GM19372 (cell line): ENCODE data around the gene TULP1.

Experiments used
- ATAC-seq: cut with Tn5 transposase; IDR thresholded peaks from one replicate; pipeline ENCODE4 v1.9.1; 2021; ENCODE audit warnings: mild to moderate bottlenecking, low read depth, moderate library complexity; ENCODE audit not compliant: unreplicated experiment

Gene TULP1

DNA sequence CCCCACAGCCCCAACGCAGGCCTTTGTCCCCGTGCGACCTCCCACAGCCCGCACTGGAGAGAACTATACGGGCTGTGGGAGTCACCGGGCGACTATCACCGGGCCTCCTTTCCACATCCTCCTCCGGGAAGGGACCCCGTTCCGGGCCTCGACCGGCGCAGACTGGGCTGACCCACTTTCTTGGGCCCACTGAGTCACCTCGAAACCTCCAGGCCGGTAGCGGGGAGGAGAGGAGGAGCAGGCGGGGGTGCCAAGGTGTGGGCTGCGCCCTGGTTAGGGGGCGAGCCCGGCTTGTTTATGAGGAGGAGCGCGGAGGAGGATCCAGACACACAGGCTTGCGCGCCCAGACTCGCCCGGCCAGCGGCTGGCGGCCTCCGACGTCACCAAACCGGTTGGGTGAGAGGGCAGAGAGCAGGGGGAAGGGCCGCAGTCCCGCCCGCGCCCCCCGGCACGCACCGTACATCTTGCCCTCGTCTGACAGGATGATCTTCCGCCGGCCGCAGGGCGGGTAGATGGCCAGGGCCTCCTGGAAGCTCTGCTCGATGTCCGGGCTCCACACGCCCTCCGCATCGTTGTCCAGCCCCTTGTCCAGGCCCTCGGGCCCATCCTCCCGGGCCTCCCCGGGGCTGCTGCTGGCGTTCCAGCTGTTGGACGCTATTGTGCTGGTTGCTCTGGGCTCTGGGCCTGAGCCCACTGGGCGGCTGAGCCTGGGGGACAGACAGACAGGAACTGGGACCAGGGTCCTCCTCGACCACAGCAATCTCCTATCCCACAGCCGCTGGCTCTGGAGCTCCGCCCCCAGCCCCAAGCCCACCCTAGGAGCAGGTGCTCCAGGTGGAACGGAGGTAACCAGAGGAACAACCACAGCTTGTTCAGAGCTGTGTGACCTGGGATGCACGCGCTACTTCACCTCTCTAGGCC, 26.4 kb downstream of the TULP1 start:
- no peak for ATAC-seq

DNA sequence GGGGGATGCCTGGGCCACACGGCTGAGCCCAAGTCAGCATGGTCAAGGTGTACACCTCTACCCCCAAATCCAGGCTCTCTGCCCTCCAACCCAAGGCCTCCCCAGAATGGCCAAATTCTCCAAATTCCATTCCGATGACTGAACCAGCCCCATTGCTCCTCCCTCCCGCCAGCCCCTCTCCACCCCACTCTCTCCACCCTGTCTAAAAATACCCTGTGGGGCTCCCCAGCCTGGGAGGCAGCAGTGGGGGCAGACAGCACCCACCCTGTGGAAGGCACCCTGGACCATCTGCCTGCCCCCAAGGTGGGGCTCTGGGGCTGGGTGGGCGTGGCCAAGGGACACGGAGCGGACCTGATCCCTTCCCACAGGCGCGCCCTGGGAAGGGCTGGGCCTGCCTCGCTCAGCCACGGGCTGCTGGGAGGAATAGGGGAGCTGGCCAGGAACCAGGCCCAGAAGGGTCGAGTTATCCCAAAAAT, 27.3 kb downstream of the TULP1 start:
- ATAC-seq = no peak

DNA sequence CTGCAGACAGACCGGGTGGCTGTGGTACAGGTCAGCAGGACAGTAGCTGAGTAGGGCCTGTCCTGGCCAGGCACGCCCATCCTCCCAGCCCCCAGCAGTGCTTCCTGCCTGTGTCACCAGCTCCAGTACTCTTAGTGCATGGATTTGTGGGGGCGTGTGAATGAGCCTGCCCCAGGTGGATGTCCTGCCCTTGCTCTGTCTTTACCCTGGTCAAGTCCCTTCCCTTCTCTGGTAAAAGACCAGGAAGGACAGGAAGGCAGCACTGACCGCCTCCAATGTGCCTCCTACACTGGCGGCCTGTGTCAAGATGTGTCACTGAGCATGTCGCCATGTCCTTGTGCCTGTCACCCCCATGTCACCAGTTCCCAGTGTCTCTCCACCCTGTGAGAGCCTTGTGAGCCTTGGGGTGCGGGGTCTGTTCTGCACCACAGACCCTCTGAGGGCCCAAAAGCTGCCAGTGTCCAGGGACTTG, 27.7 kb downstream of the TULP1 start:
- no peak for ATAC-seq

DNA sequence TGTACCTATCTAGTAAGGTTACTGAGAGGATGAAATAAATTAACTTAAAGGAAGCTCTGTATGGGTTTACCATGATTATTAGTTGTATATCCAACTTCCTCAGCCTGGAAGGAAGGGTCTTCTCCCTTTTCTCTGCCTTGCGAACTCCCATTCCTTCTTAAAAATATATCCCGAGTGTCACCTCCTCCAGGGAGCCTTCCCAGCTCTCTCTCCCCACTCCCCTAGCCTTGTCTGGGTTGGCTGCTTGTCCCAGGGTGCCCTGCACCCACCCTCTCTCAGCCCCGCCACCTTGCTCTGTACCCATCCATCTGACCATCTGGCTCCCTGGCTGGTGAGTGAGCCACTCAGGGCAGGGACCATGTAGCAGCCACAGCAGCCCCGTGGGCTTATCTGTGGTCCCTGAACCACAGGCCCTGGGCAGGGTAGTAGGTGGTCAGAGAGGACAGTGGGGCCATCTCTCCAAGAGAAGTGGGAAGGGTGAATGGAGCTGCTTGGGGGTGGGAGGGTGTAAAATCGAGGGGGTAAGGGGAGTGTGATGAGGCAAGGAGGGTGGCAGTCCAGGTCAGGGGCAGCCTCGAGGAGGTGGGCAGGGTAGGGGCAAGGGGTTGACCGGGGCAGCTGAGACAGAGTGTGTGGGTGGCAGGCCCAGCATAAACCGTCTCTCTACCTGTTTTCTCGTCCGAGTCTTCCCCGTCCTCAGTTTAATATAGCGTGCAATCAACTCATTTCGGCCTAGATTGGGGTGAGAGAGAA, 28.6 kb downstream of the TULP1 start:
- ATAC-seq = no peak

DNA sequence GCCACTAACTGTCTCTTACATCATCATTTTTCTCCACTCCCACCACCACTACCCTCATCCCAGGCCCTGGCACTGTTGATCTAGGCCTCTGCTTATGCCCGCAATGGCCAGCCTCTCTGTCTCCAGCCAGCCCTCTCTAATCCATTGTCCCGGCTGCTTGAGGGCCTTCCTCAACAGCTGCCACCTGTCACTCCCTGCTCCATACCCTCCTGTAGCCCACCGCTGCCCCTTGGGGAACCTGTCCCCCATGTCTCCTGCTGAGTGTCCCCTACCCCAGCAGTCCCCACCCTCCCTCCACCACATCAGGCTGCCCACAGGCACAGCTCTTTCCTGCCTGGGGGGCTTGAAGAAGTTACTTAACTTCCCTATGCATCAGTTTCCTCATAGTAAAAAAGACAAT, 29.2 kb downstream of the TULP1 start:
- ATAC-seq = no peak

DNA sequence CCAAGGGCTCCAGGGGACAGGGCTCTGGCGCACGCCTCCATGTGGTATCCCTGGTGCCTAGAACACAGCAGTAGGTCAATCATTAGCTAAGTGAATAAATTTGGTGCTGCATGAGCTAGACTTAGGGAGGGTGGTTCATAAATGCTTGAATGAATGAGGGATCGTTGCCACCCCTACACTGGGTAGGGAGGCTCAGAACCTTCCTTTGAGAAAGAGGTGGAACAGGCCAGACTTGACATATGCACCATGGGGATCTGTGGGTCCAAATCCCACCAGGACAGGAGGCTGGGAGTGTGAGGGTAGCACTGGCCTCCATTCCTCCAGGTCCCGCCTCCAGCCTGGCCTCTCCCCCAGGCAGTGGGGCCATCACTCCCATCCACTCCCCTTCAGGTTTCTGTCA, 29.6 kb downstream of the TULP1 start:
- ATAC-seq = no peak

DNA sequence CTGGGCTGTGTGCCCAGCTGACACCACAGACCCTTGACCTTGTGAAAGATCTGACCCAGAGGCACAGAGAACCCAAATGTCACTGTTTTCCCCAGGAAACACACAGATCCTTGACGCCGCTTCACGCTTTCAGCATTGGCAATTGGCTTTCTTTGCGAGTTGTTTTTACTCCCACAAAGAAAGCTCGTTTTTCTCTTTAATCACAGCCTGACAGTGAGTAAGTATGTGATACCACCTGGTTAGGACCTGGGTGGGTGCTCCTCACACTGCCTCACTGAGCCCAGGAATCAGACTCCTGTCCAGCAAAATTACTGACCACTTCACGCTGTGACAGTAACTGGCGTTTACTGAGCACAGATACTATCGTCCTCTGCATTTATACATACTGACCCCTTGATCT, 31.5 kb downstream of the TULP1 start:
- no peak for ATAC-seq

DNA sequence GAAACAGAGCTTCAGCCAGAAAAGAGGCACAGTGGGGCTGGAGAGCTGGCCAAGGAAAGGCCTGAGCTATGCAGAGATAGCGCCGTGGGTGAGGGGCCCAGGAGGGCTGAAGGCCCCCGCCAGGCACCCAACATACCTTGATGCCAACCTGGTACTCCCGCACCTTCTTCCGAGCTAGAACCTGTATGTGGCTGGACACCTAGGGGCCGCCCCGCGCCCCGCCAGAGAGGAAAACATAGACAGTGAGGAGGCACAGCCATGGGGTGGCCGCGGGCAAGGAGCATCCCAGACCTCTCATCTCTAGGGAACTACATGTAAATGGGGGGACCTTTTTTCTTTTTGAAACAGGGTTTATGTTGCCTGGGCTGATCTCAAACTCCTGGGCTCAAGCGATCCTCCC, 32.5 kb downstream of the TULP1 start:
- ATAC-seq = no peak

DNA sequence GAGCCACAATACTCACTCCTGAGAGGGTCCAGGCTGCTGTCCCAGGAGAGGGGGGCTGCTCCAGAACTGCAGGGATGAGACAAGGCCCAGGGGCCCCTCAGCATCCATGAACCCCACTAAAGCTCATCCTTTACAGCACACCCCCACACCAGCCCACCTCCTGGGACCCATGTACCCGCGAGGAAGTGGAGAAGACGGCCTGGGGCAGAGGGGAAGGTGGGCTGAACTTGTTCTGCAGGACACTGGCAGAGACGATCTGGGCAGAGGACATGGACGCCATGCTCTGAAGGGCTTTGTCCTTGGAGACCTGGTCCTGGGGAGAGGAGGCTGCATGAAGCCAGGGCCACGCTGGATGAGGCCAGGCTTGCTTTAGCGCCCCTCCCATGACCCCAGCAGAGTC, 34.4 kb downstream of the TULP1 start:
- ATAC-seq = no peak

DNA sequence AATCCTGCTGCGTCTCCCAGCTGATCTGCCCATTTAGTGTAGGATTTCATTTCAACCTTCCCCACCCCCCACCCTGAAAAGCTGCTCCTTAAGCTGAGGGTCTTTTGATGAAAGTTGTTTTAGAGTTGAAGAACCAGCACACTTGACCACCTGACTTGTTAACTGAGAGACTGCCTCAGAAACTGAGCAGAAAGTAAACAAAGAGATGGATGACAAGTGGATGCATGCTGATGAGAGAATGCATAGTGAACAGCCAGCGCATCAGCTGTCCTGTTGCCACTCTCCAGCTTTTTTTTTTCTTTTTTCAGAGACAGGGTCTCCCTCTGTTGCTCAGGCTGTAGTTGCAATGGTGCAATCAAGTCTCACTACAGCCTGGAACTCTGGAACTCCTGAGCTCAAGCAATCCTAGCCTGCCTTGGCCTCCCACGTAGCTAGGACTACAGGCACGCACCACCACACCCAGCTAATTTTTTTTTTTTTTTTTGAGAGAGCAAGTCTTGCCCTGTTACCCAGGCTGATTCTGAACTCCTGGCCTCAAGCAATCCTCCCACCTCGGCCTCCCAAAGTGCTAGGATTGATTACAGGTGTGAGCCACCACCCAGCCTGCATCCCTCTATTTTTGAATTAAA, 35.0 kb downstream of the TULP1 start:
- no peak for ATAC-seq

DNA sequence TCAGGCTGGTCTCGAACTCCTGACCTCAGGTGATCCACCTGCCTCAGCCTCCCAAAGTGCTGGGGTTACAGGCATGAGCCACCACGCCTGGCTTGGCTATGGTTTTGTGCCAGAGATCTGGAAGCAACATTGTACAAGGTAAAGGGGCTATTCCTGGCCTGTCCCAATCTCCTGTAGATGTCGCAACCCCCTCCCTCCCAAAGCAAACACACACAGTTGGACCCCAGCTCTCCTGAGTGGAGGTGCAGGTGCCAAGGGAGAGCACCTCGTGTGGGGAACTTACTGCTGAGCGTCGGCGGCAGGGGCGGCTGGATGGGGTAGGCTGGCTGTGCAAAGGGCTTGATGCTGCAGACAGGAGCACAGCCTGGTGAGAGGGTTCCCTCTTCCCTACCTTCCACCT, 35.7 kb downstream of the TULP1 start:
- no peak for ATAC-seq

DNA sequence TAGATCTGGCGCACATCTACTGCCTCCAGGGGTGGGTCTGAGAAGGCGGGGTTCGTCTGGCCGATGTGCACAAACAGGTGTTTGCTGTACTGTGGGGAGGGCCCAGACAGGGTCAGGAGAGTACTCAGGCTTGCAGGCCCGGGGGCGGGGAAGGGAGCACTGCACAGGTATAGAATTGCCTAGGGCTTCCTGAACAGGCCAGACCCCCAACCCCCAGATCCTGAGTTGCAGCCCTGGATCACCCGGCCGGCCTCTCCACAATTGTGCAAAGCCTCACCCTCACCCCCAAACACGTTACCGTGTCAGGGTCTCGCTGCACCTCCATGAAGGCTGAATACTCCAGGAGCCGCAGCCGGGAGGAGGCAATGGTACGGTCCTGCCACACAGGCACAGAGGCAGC, 36.7 kb downstream of the TULP1 start:
- no peak for ATAC-seq

DNA sequence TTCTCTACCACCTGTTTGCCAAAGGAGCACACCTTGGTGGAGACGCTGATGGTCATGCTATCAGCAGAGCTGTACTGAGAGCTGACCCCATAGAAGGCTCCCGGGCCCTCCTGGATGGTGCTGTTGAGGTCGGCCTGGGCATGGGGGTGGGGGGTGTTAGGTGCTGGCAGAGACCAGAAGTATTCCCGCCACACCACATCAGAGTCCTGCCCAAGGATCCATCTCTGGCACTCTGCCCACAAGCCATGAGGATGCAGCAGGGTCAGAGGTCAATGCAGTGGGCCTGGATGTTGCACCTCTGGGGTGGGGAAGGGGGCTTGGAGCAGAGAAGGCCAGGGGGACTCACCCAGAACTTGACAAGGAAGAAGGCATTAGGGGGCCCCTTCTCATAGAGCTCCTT, 37.1 kb downstream of the TULP1 start:
- no peak for ATAC-seq

DNA sequence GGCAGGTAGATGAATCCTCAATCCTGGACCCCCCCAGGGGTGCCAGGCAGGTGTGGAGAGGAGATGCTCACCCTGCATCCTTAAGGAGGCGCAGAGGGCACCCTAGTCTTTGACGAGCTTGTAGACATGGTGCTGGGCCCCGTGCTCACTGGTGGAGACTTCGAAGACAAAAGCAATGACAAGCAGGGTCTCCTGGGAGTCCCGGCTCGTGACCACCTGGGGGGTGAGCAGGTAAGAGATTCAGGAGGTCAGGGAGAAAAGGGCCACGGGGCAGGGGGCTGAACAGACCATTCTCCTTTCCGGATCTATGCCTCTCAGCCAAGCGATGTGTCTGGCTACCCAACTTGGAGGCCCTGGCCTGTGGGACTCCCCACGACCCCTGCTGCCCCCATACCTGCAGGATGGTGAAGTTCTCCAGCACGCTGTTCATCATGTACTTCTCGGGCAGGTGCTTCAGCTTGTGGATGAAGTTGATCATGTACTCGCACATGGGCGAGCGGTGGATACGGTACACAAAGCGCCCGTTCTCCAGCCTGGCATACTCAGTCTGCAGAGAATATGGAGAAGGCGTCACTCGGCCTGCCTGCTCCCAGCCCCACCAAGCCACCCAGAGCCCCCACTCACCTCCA, 37.6 kb downstream of the TULP1 start:
- no peak for ATAC-seq

DNA sequence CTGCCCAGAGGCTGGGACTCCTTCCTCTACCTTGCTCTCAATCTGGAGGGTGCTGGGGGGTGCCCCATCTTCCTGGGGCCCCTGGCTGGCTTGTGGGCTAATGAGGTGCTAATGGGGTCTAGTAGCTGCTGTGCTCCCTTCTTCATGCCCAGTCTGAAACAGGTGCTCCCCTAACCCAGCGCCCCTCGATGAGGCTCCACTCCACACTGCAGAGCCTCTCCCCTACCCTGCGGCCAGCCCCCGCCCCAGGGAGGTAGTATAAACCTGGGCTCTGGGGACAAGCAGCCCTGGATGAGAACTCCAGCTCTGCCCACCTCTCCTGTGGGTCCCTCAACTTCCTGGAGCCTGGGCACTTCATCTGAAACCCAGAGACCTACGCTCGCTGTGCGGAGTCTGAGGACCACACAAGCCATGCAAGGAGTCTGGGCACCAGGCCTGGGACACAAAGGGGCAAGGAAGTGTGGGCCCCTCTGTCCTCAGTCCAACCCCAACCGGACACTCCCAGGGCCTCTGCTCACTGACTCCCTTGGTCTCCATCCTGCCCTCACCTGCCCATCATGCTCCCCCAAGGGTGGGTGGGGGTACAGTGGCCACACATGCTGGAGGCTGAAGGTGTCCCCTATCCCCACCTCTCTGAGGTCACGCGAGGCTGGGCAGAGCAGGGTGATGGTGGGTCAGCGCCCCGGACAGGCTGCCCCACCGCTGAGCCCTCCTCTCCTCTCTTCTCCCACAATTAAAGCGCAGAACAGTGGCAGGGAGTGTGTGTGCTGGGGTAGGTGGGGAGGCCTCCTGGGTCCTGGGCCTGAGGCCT, 38.4 kb downstream of the TULP1 start:
- ATAC-seq = no peak

DNA sequence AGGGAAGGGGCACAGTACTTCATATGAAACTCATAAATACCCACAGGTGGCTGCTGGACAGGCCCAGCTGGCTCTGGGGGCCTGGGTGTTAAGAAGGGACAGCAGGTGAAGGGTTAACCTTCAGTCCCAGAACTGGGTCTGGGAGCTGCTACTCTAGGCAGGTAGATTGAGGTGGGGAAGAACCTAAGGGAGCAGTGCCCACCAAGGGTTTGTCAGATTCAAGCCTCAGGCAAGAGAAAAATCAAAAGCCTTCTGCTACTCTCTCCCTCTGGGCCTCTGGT, 38.9 kb downstream of the TULP1 start:
- no peak for ATAC-seq

DNA sequence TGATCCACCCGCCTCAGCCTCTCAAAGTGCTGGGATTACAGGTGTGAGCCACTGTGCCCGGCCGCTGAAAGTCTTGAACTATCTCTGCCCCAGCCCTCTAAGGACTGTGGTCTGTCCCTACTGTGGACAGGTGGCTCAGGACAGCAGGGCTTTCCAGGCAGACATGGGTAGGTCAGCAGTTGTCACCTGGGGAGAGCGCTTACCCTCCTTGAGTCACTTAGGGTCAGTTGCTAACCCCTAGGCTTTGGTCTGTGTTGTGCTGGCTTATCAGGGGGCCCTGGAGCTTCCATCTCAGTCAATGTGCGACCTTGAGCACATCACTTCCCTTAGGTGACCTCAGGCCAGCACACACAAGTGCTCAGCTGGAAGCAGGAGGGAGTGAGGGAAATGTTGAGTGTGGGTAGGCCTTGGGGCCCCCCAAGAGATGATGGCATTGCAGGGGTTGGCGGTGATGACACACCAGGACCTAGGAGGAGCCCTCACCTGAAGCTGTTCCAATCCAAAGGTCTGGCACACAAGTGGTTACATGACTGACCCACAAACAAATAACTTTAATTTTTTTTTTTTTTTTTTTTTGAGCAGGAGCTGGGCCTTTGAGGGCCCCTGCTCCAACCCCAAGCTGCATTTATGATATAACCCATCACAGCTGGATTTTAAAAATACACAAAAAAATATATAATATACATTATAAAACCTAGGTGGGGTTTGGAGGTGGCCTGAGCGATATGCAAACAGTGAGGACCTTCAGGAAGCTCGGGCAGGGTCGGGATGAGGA, 39.4 kb downstream of the TULP1 start:
- ATAC-seq = no peak

DNA sequence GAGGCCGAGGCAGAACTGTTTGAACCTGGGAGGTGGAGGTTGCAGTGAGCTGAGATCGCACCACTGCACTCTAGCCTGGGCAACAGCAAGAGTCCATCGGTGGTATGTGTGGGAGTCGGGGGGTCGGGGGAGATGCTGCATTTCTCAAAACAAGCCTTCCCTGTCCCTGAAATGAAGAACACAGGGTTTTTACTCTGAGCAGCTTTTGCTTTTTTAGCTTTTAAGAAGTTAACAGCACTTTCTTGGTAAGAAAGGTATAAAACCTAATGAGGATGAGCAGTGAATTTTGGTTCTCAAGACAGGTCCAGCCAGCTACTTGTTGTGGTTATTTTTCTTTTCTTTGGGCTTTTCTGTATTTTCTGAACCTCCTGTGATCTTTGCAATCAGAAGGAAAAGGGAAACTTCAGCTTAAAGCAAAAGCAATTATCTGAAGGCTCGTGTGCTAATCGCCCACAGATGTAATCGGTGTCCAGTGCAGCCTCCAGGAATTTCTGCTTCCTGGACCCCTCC, 40.8 kb downstream of the TULP1 start:
- ATAC-seq = no peak

DNA sequence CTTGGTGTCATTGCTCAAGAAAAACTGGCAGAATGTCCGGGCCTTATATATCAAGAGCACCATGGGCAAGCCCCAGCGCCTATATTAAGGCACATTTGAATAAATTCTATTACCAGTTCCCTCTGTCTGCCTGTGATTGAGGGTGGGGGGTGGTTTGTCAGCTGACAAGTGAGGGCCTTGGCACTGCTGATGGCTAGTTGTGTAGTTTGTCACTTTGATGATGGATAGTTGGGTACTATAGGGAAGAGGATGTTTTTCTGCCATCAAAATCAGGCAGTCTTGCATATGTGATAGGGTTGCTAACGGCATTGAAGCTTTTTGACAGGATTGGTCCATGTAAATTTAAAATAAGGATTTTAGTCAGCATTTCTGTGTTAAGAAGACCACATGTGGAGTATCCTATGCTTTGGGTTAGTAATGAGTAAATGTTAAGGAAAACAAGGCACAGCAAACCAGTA, 42.0 kb downstream of the TULP1 start:
- ATAC-seq = no peak
